Kidney epithelial cell (primary cell): ENCODE measurements around the gene INS. TPM values are rescaled to one million over a fixed set of nuclear protein-coding genes. Genes with fewer than 3 reads are reported as not detected.

Experiments
- DNase-seq: peaks from one replicate; pipeline ENCODE4 v3.0.0-alpha.2; 2010; ENCODE audit warnings: low read depth
- H3K27me3 ChIP-seq: 2 replicates; pipeline ENCODE4 v1.6.0; 2011; ENCODE audit warnings: low read length; ENCODE audit not compliant: control insufficient read depth, insufficient read depth
- H3K36me3 ChIP-seq: 2 replicates; pipeline ENCODE4 v1.5.1; 2011; ENCODE audit warnings: low read length; ENCODE audit not compliant: control insufficient read depth, insufficient read depth
- H3K4me3 ChIP-seq: 2 replicates; pipeline ENCODE4 v1.5.1; 2011; ENCODE audit warnings: low read depth, mild to moderate bottlenecking, control low read depth, low read length
- total RNA-seq: library from RNA; depleted of rRNA; stranded (reverse); fragments of >200 nt; gene quantifications from 2 replicates; pipeline ENCODE4 v1.2.3, GENCODE V29; 2015
- TF ChIP-seq, protein P1 (sequence below): IDR thresholded peaks from 2 replicates; pipeline ENCODE4 v1.5.1; 2011; ENCODE audit warnings: mild to moderate bottlenecking, moderate library complexity, low read length, control low read depth, inconsistent platforms; ENCODE audit not compliant: insufficient read depth, poor library complexity, severe bottlenecking

Gene INS
- total RNA-seq, 1 donor from 2014 or later, result not detected

DNA sequence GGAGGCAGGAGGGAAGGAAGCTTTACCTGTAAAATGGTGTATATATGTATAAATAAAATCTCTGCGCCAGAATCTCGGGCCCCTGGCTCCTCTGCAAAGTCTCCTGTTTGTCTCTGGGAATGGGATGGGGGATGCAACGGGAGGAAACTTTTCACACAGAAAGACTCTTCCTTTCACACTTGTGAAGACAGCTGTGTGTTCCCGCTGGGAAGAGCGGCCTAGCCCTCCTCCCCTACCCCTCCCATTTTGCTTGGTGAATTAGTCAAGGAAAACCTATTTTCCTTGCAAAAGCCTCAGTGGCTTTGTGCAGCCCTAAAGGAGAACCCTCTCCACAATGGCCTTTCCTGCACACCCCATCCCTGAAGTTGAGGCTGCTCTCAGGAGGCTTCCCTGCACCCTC is 12.4 kb downstream of the INS start:
- DNase-seq, result no peak
- peaks cover 76% of the 10 kb centered on the region for H3K27me3 ChIP-seq
- H3K36me3 ChIP-seq, result no peaks in the 10 kb centered on the region
- no peak overlapping the region for H3K4me3 ChIP-seq
- TF ChIP-seq, protein P1, sequence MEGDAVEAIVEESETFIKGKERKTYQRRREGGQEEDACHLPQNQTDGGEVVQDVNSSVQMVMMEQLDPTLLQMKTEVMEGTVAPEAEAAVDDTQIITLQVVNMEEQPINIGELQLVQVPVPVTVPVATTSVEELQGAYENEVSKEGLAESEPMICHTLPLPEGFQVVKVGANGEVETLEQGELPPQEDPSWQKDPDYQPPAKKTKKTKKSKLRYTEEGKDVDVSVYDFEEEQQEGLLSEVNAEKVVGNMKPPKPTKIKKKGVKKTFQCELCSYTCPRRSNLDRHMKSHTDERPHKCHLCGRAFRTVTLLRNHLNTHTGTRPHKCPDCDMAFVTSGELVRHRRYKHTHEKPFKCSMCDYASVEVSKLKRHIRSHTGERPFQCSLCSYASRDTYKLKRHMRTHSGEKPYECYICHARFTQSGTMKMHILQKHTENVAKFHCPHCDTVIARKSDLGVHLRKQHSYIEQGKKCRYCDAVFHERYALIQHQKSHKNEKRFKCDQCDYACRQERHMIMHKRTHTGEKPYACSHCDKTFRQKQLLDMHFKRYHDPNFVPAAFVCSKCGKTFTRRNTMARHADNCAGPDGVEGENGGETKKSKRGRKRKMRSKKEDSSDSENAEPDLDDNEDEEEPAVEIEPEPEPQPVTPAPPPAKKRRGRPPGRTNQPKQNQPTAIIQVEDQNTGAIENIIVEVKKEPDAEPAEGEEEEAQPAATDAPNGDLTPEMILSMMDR, result no peak

DNA sequence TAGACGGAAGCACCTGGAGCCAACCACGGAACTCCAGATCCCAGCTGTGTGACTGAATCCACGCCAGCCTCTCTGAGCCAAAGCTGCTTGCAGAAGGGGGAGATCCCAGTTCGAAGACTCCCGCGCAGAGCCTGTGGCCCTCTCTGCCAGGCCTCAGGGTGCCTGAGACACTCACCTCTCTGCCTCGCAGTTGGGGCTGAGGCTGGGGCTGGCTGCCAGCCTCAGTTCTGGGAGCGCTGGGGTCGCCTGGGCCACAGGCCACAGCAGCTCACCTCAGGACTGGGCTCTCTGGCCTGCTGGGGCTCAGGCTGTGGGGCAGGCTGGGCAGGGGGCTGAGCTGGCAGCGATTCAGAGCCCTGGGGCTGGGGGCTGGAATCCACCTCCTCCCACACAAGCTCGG is 13.6 kb downstream of the INS start:
- no peak for DNase-seq
- Histone ChIP-seq H3K4me3 (no peak overlapping the region), H3K27me3 (peaks cover 87% of the 10 kb centered on the region), H3K36me3 (no peaks in the 10 kb centered on the region)
- TF ChIP-seq, protein P1, result no peak

DNA sequence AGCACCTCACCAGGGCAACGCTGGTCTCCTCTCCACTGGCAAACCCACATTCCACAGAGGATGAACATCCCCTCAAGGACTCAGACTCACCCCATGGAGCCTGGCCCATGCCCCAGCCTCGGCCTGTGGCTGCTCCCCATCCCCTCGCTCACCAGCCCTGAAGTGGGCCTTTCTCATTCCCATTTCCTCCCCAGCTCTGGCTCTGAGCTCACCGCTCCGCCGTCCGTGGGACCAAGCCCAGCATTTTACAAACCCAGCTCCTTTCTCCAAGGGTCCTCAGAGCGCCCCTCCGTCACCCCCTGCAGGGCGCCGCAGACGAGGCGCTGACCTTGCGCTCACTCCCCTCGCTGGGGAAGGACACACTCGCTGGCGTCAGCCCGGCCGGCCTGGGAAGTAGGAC is 15.0 kb downstream of the INS start:
- Histone ChIP-seq H3K36me3 (no peaks in the 10 kb centered on the region), H3K27me3 (peaks cover 93% of the 10 kb centered on the region), H3K4me3 (no peak overlapping the region)
- TF ChIP-seq, protein P1, result no peak
- no peak for DNase-seq

DNA sequence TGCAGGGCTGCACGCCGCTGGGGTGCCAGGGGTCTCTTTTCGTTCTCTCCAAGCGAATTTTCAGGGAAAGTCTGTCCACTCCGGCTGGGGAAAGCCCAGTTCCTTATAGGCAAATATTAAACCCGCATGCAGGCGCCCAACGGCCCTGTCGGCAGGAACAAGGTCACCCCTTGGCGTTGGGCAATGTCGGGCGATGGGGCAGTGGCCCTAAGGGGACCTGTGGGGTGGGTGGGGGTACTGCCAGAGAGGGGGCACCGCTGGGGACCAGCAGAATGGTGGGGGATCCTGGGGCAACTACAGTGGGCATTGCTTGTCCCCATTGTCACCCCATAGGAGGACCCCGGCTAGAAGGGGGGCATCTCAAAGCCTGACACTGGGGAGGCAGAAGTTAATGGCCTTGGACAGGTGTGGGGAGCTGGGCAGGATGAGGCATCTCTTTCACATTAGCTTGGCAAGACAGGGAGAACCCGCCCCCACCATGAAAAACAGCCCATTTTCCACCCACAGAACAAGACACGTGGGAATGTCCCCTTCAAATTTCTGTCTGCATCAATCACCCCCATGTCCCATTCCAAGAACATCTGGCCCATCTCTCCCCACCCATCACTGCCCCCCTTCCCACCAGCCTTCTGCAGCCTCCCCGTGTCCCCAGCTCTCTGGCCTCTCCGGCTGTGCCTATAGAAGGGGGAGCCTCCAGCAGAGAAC is 16.3 kb downstream of the INS start:
- DNase-seq, result no peak
- peaks cover 94% of the 10 kb centered on the region for H3K27me3 ChIP-seq
- H3K4me3 ChIP-seq, result no peak overlapping the region

DNA sequence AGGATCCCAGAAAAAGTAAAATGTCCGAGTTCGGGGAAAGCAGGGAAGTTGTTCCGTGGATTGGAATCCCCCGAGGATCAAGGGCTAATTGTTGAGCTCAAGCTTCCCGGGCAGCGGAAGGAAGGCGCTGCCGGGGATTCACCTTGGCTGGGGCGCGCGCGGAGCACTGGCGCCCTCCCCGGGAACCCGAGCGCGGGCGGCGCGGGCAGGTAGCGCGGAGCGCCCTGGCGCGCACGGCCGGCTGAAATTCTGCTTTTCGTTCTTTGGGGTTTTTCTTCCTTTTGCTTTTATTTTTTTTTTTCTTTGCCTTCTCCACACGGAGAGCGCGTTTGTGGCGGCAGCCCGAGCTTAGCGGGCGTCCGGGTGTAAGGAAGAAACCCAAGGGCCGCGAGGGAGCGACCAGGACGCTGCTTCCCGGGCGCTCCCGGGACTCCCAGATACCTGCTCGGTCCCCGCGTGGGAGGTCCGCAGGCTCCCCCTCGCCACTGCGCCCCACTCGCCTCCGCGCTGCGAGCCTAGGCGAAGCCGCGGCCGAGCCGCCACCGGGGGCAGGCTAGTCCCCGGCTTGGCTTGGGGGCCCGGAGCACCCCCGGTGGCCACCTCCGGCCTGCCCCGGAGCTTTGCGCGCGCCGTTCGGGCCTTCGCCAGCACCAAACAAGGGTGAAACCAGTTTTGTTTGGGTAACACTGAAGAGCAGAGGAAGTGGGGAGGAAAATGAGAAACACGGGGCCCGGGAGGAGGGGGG is 17.0 kb downstream of the INS start:
- DNase-seq, result no peak
- Histone ChIP-seq H3K36me3 (no peaks in the 10 kb centered on the region), H3K4me3 (no peak overlapping the region), H3K27me3 (peaks cover 90% of the 10 kb centered on the region)
- TF ChIP-seq, protein P1, result no peak

More for the DNA sequence above, 16.3 kb downstream of the INS start:
- TF ChIP-seq, protein P1, result no peak
- H3K36me3 ChIP-seq, result no peaks in the 10 kb centered on the region
